Panc1 (cell line): ENCODE measurements around the gene HDAC11.

Experiments
- CTCF ChIP-seq: fragments of 450-650 bp; IDR thresholded peaks from 2 replicates; pipeline ENCODE4 v1.5.1; 2017; ENCODE audit warnings: mild to moderate bottlenecking
- POLR2AphosphoS5 ChIP-seq: IDR thresholded peaks from 2 replicates; pipeline ENCODE4 v1.6.1; 2012; ENCODE audit warnings: mild to moderate bottlenecking, low read depth, low read length, moderate library complexity

DNA sequence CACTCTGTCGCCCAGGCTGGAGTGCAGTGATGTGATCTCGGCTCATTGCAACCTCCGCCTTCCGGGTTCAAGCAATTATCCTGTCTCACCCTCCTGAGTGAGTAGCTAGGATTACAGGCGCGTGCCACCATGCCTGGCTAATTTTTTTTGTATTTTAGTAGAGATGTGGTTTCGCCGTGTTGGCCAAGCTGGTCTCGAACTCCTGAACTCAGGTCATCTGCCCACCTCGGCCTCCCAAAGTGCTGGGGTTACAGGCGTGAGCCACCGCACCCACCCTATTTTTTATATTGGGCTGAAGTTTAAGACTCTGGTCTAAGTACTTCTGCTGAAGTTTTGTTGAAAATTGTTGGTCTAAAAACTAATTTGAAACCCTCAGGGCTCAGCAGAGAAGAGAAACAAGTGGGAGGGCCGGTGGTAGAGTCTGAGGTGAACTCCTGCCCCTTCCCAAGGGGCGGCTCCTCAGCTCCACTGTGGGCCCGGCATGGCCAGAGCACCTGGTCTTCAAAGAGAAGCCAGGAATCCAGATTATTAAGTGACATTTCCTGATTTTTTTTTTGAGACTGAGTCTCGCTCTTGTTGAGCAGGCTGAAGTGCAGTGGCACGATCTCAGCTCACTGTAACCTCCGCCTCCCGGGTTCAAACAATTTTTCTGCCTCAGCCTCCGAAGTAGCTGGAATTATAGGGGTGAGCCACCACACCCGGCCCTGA lies 4.0 kb downstream of the HDAC11 start:
- no peak for TF ChIP-seq CTCF
- TF ChIP-seq POLR2AphosphoS5, result no peak
